ENCODE measurements around the gene WNK4. TPM values are rescaled to one million over a fixed set of nuclear protein-coding genes. Genes with fewer than 3 reads are reported as not detected.

Gene WNK4
- total and polyA plus RNA-seq, 9 of the 15 experiments (the other 6 are each of a cell fraction or from before 2014, with no cell fraction given) = 0.32 to 25.8 (median 4.5) TPM

DNA sequence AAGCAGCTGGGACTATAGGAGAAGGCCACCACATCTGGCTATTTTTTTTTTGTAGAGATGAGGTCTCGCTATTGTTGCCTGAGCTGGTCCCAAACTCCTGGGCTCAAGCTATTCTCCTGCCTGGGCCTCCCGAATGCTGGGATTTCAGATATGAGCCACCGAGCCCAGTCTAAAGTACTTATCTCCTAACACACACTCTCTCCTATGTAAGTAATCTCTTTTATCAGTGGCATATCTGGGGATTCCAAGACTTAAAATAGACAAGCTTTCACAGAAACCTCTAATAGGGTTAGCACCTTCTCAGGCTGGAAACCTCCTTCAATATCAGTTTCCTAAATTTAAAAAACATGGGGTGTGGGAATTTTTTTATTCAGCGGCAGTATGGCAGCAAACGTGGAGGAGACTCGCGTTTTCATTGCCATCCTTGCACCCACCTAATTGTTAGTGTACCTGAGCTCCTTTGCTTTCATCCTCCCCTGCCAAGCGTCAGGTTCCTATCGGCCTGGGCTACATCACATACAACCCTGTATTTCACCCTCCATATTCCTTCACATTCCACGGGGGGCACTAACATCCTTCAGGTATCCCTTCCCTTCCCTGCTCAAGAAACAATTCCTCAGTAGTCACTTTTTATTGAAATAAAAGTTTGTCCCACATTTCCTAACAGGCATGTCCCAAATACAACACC lies 36.7 kb upstream of the WNK4 start (continued):
- TF ChIP-seq, protein P1, sequence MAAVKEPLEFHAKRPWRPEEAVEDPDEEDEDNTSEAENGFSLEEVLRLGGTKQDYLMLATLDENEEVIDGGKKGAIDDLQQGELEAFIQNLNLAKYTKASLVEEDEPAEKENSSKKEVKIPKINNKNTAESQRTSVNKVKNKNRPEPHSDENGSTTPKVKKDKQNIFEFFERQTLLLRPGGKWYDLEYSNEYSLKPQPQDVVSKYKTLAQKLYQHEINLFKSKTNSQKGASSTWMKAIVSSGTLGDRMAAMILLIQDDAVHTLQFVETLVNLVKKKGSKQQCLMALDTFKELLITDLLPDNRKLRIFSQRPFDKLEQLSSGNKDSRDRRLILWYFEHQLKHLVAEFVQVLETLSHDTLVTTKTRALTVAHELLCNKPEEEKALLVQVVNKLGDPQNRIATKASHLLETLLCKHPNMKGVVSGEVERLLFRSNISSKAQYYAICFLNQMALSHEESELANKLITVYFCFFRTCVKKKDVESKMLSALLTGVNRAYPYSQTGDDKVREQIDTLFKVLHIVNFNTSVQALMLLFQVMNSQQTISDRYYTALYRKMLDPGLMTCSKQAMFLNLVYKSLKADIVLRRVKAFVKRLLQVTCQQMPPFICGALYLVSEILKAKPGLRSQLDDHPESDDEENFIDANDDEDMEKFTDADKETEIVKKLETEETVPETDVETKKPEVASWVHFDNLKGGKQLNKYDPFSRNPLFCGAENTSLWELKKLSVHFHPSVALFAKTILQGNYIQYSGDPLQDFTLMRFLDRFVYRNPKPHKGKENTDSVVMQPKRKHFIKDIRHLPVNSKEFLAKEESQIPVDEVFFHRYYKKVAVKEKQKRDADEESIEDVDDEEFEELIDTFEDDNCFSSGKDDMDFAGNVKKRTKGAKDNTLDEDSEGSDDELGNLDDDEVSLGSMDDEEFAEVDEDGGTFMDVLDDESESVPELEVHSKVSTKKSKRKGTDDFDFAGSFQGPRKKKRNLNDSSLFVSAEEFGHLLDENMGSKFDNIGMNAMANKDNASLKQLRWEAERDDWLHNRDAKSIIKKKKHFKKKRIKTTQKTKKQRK (IDR thresholded peaks at IDR 0.05; ENCODE audit: borderline replicate concordance, low read depth, low read length) = no peak
- TF ChIP-seq COPS2 (conservative IDR thresholded peaks at IDR 0.05) (no peak), KDM2B (CRISPR knock-in tag; IDR thresholded peaks at IDR 0.05) (no peak), U2AF1 (optimal IDR thresholded peaks at IDR 0.05; ENCODE audit: low read depth, low read length) (no peak), YBX1 (IDR thresholded peaks at IDR 0.05) (no peak), MCM3 (IDR thresholded peaks at IDR 0.05) (no peak), ELF2 (CRISPR knock-in tag; IDR thresholded peaks at IDR 0.05) (no peak), BACH1 (tag; IDR thresholded peaks at IDR 0.05) (no peak), MXI1 (IDR thresholded peaks at IDR 0.05; ENCODE audit: low read depth, low read length) (no peak), ZNF23 (CRISPR knock-in tag; IDR thresholded peaks at IDR 0.05) (no peak), DDX20 (tag; IDR thresholded peaks at IDR 0.05; ENCODE audit: low read depth) (no peak), NCOA1 (IDR thresholded peaks at IDR 0.05; ENCODE audit: low read depth) (peak; percentile 60; the same call in 1 of the 2 replicates), SRSF3 (IDR thresholded peaks at IDR 0.05; ENCODE audit: insufficient read depth, low read length) (no peak), ZNF146 (CRISPR knock-in tag; IDR thresholded peaks at IDR 0.05; ENCODE audit: unreplicated experiment) (no peak), TSC22D4 (tag; IDR thresholded peaks at IDR 0.05) (no peak), ZFP30 (CRISPR knock-in tag; IDR thresholded peaks at IDR 0.05; ENCODE audit: borderline replicate concordance) (no peak), GABPA (tag; conservative IDR thresholded peaks at IDR 0.05; ENCODE audit: low read depth) (no peak)
- TF ChIP-seq, protein P2, sequence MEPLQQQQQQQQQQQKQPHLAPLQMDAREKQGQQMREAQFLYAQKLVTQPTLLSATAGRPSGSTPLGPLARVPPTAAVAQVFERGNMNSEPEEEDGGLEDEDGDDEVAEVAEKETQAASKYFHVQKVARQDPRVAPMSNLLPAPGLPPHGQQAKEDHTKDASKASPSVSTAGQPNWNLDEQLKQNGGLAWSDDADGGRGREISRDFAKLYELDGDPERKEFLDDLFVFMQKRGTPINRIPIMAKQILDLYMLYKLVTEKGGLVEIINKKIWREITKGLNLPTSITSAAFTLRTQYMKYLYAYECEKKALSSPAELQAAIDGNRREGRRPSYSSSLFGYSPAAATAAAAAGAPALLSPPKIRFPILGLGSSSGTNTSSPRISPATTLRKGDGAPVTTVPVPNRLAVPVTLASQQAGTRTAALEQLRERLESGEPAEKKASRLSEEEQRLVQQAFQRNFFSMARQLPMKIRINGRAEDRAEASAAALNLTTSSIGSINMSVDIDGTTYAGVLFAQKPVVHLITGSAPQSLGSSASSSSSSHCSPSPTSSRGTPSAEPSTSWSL (CRISPR knock-in tag; IDR thresholded peaks at IDR 0.05; ENCODE audit: borderline replicate concordance) = no peak
- TF ChIP-seq, protein P3, sequence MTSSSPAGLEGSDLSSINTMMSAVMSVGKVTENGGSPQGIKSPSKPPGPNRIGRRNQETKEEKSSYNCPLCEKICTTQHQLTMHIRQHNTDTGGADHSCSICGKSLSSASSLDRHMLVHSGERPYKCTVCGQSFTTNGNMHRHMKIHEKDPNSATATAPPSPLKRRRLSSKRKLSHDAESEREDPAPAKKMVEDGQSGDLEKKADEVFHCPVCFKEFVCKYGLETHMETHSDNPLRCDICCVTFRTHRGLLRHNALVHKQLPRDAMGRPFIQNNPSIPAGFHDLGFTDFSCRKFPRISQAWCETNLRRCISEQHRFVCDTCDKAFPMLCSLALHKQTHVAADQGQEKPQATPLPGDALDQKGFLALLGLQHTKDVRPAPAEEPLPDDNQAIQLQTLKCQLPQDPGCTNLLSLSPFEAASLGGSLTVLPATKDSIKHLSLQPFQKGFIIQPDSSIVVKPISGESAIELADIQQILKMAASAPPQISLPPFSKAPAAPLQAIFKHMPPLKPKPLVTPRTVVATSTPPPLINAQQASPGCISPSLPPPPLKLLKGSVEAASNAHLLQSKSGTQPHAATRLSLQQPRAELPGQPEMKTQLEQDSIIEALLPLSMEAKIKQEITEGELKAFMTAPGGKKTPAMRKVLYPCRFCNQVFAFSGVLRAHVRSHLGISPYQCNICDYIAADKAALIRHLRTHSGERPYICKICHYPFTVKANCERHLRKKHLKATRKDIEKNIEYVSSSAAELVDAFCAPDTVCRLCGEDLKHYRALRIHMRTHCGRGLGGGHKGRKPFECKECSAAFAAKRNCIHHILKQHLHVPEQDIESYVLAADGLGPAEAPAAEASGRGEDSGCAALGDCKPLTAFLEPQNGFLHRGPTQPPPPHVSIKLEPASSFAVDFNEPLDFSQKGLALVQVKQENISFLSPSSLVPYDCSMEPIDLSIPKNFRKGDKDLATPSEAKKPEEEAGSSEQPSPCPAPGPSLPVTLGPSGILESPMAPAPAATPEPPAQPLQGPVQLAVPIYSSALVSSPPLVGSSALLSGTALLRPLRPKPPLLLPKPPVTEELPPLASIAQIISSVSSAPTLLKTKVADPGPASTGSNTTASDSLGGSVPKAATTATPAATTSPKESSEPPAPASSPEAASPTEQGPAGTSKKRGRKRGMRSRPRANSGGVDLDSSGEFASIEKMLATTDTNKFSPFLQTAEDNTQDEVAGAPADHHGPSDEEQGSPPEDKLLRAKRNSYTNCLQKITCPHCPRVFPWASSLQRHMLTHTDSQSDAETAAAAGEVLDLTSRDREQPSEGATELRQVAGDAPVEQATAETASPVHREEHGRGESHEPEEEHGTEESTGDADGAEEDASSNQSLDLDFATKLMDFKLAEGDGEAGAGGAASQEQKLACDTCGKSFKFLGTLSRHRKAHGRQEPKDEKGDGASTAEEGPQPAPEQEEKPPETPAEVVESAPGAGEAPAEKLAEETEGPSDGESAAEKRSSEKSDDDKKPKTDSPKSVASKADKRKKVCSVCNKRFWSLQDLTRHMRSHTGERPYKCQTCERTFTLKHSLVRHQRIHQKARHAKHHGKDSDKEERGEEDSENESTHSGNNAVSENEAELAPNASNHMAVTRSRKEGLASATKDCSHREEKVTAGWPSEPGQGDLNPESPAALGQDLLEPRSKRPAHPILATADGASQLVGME (CRISPR knock-in tag; IDR thresholded peaks at IDR 0.05) = no peak

Data from K562 (cell line).